Activated T-cell treated with anti-CD3 and anti-CD28 coated beads, Interleukin-2, amount 50 U/mL, for 4 hours (primary cell): ENCODE measurements around the gene ADGRG3. TPM values are rescaled to one million over a fixed set of nuclear protein-coding genes. Genes with fewer than 3 reads are reported as not detected.

Source experiments
- ATAC-seq, 2 donors: fragments of 200-7000 bp; cut with Tn5 transposase; one replicate each; pipeline ENCODE4 v1.10.0; 2021
- DNase-seq: peaks from one replicate; pipeline ENCODE4 v3.0.0-alpha.2; 2020
- H3K27me3 Mint-ChIP-seq: one replicate; pipeline ENCODE4 v1.8.0; 2021; ENCODE audit warnings: low read depth, mixed read lengths
- H3K36me3 Mint-ChIP-seq: one replicate; pipeline ENCODE4 v1.8.0; 2022; ENCODE audit warnings: mixed read lengths; ENCODE audit not compliant: insufficient read depth
- H3K4me1 Mint-ChIP-seq: one replicate; pipeline ENCODE4 v1.8.0; 2021; ENCODE audit warnings: low read depth, mixed read lengths
- H3K4me3 Mint-ChIP-seq: one replicate; pipeline ENCODE4 v1.8.0; 2021; ENCODE audit warnings: mild to moderate bottlenecking, moderate library complexity, mixed read lengths
- H3K9me3 Mint-ChIP-seq: one replicate; pipeline ENCODE4 v1.8.0; 2021; ENCODE audit warnings: mixed read lengths
- total RNA-seq, 3 donors: library from RNA; stranded (reverse); gene quantifications; one replicate each; pipeline ENCODE4 v1.2.1, GENCODE V29; 2021

The ADGRG3 gene
- total RNA-seq, 3 donors from 2014 or later: not detected

- H3K27me3 Mint-ChIP-seq: peaks cover 1% of the 10 kb centered on the region
- H3K4me3 Mint-ChIP-seq: no peak overlapping the region
- H3K9me3 Mint-ChIP-seq: no peaks in the 10 kb centered on the region
- H3K4me1 Mint-ChIP-seq: peaks cover 2% of the 10 kb centered on the region
- no peaks in the 10 kb centered on the region for H3K36me3 Mint-ChIP-seq
- no peak for ATAC-seq
- no peak for DNase-seq
These were observed 4.3 kb downstream of the ADGRG3 start for GRCh38 chr16:57672416-57672815.

- Mint-ChIP-seq H3K27me3 (peaks cover 1% of the 10 kb centered on the region), H3K4me3 (no peak overlapping the region), H3K4me1 (peaks cover 2% of the 10 kb centered on the region), H3K9me3 (no peaks in the 10 kb centered on the region), H3K36me3 (no peaks in the 10 kb centered on the region)
- no peak for ATAC-seq
- no peak for DNase-seq
These were observed 4.7 kb downstream of the ADGRG3 start for GRCh38 chr16:57672824-57673223.

GRCh38 chr16:57675741-57676551, 7.8 kb downstream of the ADGRG3 start:
- Mint-ChIP-seq H3K4me3 (no peak overlapping the region), H3K4me1 (no peaks in the 10 kb centered on the region), H3K9me3 (no peaks in the 10 kb centered on the region), H3K36me3 (no peaks in the 10 kb centered on the region), H3K27me3 (peaks cover 1% of the 10 kb centered on the region)
- DNase-seq: no peak
- no peak for ATAC-seq

GRCh38 chr16:57676553-57677085, 8.5 kb downstream of the ADGRG3 start:
- Mint-ChIP-seq H3K4me3 (no peak overlapping the region), H3K36me3 (no peaks in the 10 kb centered on the region), H3K9me3 (no peaks in the 10 kb centered on the region), H3K27me3 (no peaks in the 10 kb centered on the region), H3K4me1 (no peaks in the 10 kb centered on the region)
- DNase-seq (no peak), ATAC-seq (no peak)

- DNase-seq (no peak), ATAC-seq (no peak)
- H3K4me3 Mint-ChIP-seq: no peak overlapping the region
- H3K36me3 Mint-ChIP-seq: no peaks in the 10 kb centered on the region
- H3K4me1 Mint-ChIP-seq: no peaks in the 10 kb centered on the region
- no peaks in the 10 kb centered on the region for H3K9me3 Mint-ChIP-seq
- H3K27me3 Mint-ChIP-seq: no peaks in the 10 kb centered on the region
These were observed 9.7 kb downstream of the ADGRG3 start for GRCh38 chr16:57677622-57678369.

GRCh38 chr16:57679016-57679415, 10.9 kb downstream of the ADGRG3 start:
- H3K36me3 Mint-ChIP-seq: no peaks in the 10 kb centered on the region

GRCh38 chr16:57679767-57680482, 11.8 kb downstream of the ADGRG3 start:
- no peak overlapping the region for H3K4me3 Mint-ChIP-seq
- ATAC-seq: no peak
- DNase-seq: no peak
- H3K4me1 Mint-ChIP-seq: no peaks in the 10 kb centered on the region
- no peaks in the 10 kb centered on the region for H3K27me3 Mint-ChIP-seq
- H3K36me3 Mint-ChIP-seq: no peaks in the 10 kb centered on the region
- H3K9me3 Mint-ChIP-seq: no peaks in the 10 kb centered on the region

More at GRCh38 chr16:57679016-57679415, 10.9 kb downstream of the ADGRG3 start:
- no peak overlapping the region for H3K4me3 Mint-ChIP-seq
- ATAC-seq (no peak), DNase-seq (no peak)
- no peaks in the 10 kb centered on the region for H3K4me1 Mint-ChIP-seq
- no peaks in the 10 kb centered on the region for H3K27me3 Mint-ChIP-seq
- H3K9me3 Mint-ChIP-seq: no peaks in the 10 kb centered on the region

GRCh38 chr16:57680842-57681375, 12.8 kb downstream of the ADGRG3 start:
- no peak for DNase-seq
- H3K9me3 Mint-ChIP-seq: no peaks in the 10 kb centered on the region
- H3K4me1 Mint-ChIP-seq: no peaks in the 10 kb centered on the region
- H3K27me3 Mint-ChIP-seq: no peaks in the 10 kb centered on the region
- ATAC-seq: no peak
- H3K4me3 Mint-ChIP-seq: no peak overlapping the region
- no peaks in the 10 kb centered on the region for H3K36me3 Mint-ChIP-seq

GRCh38 chr16:57681950-57682728, 14.0 kb downstream of the ADGRG3 start:
- Mint-ChIP-seq H3K27me3 (no peaks in the 10 kb centered on the region), H3K4me1 (no peaks in the 10 kb centered on the region), H3K9me3 (no peaks in the 10 kb centered on the region), H3K4me3 (no peak overlapping the region), H3K36me3 (no peaks in the 10 kb centered on the region)
- ATAC-seq (no peak), DNase-seq (no peak)

- no peaks in the 10 kb centered on the region for H3K9me3 Mint-ChIP-seq
- no peaks in the 10 kb centered on the region for H3K36me3 Mint-ChIP-seq
- no peaks in the 10 kb centered on the region for H3K4me1 Mint-ChIP-seq
- H3K27me3 Mint-ChIP-seq: no peaks in the 10 kb centered on the region
- DNase-seq (no peak), ATAC-seq (no peak)
- no peak overlapping the region for H3K4me3 Mint-ChIP-seq
These were observed 14.9 kb downstream of the ADGRG3 start for GRCh38 chr16:57682809-57683635.

GRCh38 chr16:57683636-57684545, 15.8 kb downstream of the ADGRG3 start:
- Mint-ChIP-seq H3K27me3 (no peaks in the 10 kb centered on the region), H3K4me1 (no peaks in the 10 kb centered on the region), H3K4me3 (no peak overlapping the region), H3K36me3 (no peaks in the 10 kb centered on the region), H3K9me3 (no peaks in the 10 kb centered on the region)
- ATAC-seq (no peak), DNase-seq (no peak)

GRCh38 chr16:57684626-57685358, 16.7 kb downstream of the ADGRG3 start:
- Mint-ChIP-seq H3K27me3 (no peaks in the 10 kb centered on the region), H3K9me3 (no peaks in the 10 kb centered on the region), H3K4me3 (no peak overlapping the region), H3K4me1 (peaks cover 8% of the 10 kb centered on the region), H3K36me3 (no peaks in the 10 kb centered on the region)
- DNase-seq (no peak), ATAC-seq (no peak)
